Fibroblast of the conjunctiva (primary cell): ENCODE data around the gene PDSS2.
"Not testable (repeated sequence)": the region's sequence is repeated elsewhere in the genome, so short reads cannot be mapped to it uniquely, and the experiment has no call there.

Experiments
- DNase-seq: peaks from one replicate; pipeline ENCODE4 v3.0.0-alpha.2; 2010; ENCODE audit warnings: low read depth

Gene PDSS2

GRCh38 chr6:107473660-107474059 is 14.3 kb upstream of the PDSS2 start:
- no peak for DNase-seq

- no peak for DNase-seq
Observed at GRCh38 chr6:107470364-107470763, 11.0 kb upstream of the PDSS2 start.

GRCh38 chr6:107466062-107466461 is 6.7 kb upstream of the PDSS2 start:
- DNase-seq = no peak

GRCh38 chr6:107460083-107460631 is 793 bp upstream of the PDSS2 start:
- no peak for DNase-seq

- DNase-seq = no peak
Observed at GRCh38 chr6:107458672-107459282, 587 bp downstream of the PDSS2 start.

- no peak for DNase-seq
Observed at GRCh38 chr6:107448776-107449175, 10.6 kb downstream of the PDSS2 start.

- DNase-seq = no peak
Observed at GRCh38 chr6:107447663-107448216, 11.6 kb downstream of the PDSS2 start.

- DNase-seq = no peak
Observed at GRCh38 chr6:107444277-107444676, 15.1 kb downstream of the PDSS2 start.

GRCh38 chr6:107443608-107444267 is 15.6 kb downstream of the PDSS2 start:
- DNase-seq = no peak

- DNase-seq = no peak
Observed at GRCh38 chr6:107442938-107443607, 16.3 kb downstream of the PDSS2 start.

GRCh38 chr6:107441682-107442081 is 17.7 kb downstream of the PDSS2 start:
- no peak for DNase-seq

- DNase-seq = no peak
Observed at GRCh38 chr6:107440936-107441335, 18.4 kb downstream of the PDSS2 start.

- DNase-seq = no peak
Observed at GRCh38 chr6:107439406-107439805, 20.0 kb downstream of the PDSS2 start.

GRCh38 chr6:107437691-107438090 is 21.7 kb downstream of the PDSS2 start:
- DNase-seq = no peak

- DNase-seq = no peak
Observed at GRCh38 chr6:107436881-107437280, 22.5 kb downstream of the PDSS2 start.

GRCh38 chr6:107435798-107436197 is 23.6 kb downstream of the PDSS2 start:
- no peak for DNase-seq

GRCh38 chr6:107434812-107435211 is 24.6 kb downstream of the PDSS2 start:
- no peak for DNase-seq

- DNase-seq = not testable (repeated sequence)
Observed at GRCh38 chr6:107425951-107426350, 33.4 kb downstream of the PDSS2 start.

- DNase-seq = no peak
Observed at GRCh38 chr6:107423474-107423990, 35.8 kb downstream of the PDSS2 start.

- no peak for DNase-seq
Observed at GRCh38 chr6:107421696-107422256, 37.6 kb downstream of the PDSS2 start.

GRCh38 chr6:107419733-107420132 is 39.6 kb downstream of the PDSS2 start:
- DNase-seq = no peak

- no peak for DNase-seq
Observed at GRCh38 chr6:107418118-107418517, 41.2 kb downstream of the PDSS2 start.
